Measurements from ENCODE around the gene CRIP2. TPM values are rescaled to one million over a fixed set of nuclear protein-coding genes. Genes with fewer than 3 reads are reported as not detected.

The CRIP2 gene
- polyA plus RNA-seq, 1 experiment: 28.2 TPM

- ChIA-PET POLR2A (no interaction called here), CTCF (interaction anchor here (1.6 kb wide), 1 partner anchor 26 kb away, joined by 8 read pairs; no protein-coding TSS in a partner anchor)
Measured at GRCh38 chr14:105455766-105456660, 18.6 kb upstream of the CRIP2 start.

GRCh38 chr14:105456736-105457617 is 17.6 kb upstream of the CRIP2 start:
- no peak for TF ChIP-seq CTCF (IDR thresholded peaks at IDR 0.05; ENCODE audit: low read depth, low read length)
- CTCF ChIA-PET: interaction anchor here (1.6 kb wide), 1 partner anchor 25 kb away, joined by 8 read pairs; no protein-coding TSS in a partner anchor
- no peak overlapping the region for H3K27ac ChIP-seq (ENCODE audit: low read depth, low read length)
- POLR2A ChIA-PET: no interaction called here
- DNase-seq (ENCODE audit: low read depth, low spot score): no peak
- no peaks in the 10 kb centered on the region for H3K27me3 ChIP-seq (ENCODE audit: control insufficient read depth, insufficient read depth, low read length)
- H3K9me3 ChIP-seq (ENCODE audit: control insufficient read depth, insufficient read depth, low read length): no peaks in the 10 kb centered on the region
- H3K4me3 ChIP-seq (ENCODE audit: low read depth, low read length): no peak overlapping the region

More at GRCh38 chr14:105455766-105456660, 18.6 kb upstream of the CRIP2 start:
- H3K4me3 ChIP-seq (ENCODE audit: low read depth, low read length): no peak overlapping the region
- no peak for TF ChIP-seq CTCF (IDR thresholded peaks at IDR 0.05; ENCODE audit: low read depth, low read length)
- no peak overlapping the region for H3K27ac ChIP-seq (ENCODE audit: low read depth, low read length)
- H3K9me3 ChIP-seq (ENCODE audit: control insufficient read depth, insufficient read depth, low read length): no peaks in the 10 kb centered on the region
- DNase-seq (ENCODE audit: low read depth, low spot score): no peak
- no peaks in the 10 kb centered on the region for H3K27me3 ChIP-seq (ENCODE audit: control insufficient read depth, insufficient read depth, low read length)

GRCh38 chr14:105458010-105458409 is 16.6 kb upstream of the CRIP2 start:
- ChIA-PET CTCF (no interaction called here), POLR2A (no interaction called here)
- Histone ChIP-seq H3K9me3 (ENCODE audit: control insufficient read depth, insufficient read depth, low read length) (no peaks in the 10 kb centered on the region), H3K4me3 (ENCODE audit: low read depth, low read length) (no peak overlapping the region), H3K27me3 (ENCODE audit: control insufficient read depth, insufficient read depth, low read length) (no peaks in the 10 kb centered on the region), H3K27ac (ENCODE audit: low read depth, low read length) (no peak overlapping the region)
- TF ChIP-seq CTCF (IDR thresholded peaks at IDR 0.05; ENCODE audit: low read depth, low read length): no peak
- no peak for DNase-seq (ENCODE audit: low read depth, low spot score)

GRCh38 chr14:105458571-105458970 is 16.1 kb upstream of the CRIP2 start:
- H3K4me3 ChIP-seq (ENCODE audit: low read depth, low read length): no peak overlapping the region
- no peak for TF ChIP-seq CTCF (IDR thresholded peaks at IDR 0.05; ENCODE audit: low read depth, low read length)
- H3K27me3 ChIP-seq (ENCODE audit: control insufficient read depth, insufficient read depth, low read length): no peaks in the 10 kb centered on the region
- H3K9me3 ChIP-seq (ENCODE audit: control insufficient read depth, insufficient read depth, low read length): no peaks in the 10 kb centered on the region; the same call in 1 of the 2 replicates
- POLR2A ChIA-PET: no interaction called here
- CTCF ChIA-PET: interaction anchor here (0.6 kb wide), 1 partner anchor 70 kb away, joined by 3 read pairs; no protein-coding TSS in a partner anchor
- DNase-seq (ENCODE audit: low read depth, low spot score): no peak
- no peak overlapping the region for H3K27ac ChIP-seq (ENCODE audit: low read depth, low read length)
